HG03354 (cell line): ENCODE data around the gene SLC27A1.
"Not testable (repeated sequence)": the region's sequence is repeated elsewhere in the genome, so short reads cannot be mapped to it uniquely, and the experiment has no call there.

Experiments used
- ATAC-seq: cut with Tn5 transposase; IDR thresholded peaks from one replicate; pipeline ENCODE4 v1.9.1; 2021; ENCODE audit warnings: mild to moderate bottlenecking; ENCODE audit not compliant: unreplicated experiment, poor library complexity, severe bottlenecking

Gene SLC27A1

DNA sequence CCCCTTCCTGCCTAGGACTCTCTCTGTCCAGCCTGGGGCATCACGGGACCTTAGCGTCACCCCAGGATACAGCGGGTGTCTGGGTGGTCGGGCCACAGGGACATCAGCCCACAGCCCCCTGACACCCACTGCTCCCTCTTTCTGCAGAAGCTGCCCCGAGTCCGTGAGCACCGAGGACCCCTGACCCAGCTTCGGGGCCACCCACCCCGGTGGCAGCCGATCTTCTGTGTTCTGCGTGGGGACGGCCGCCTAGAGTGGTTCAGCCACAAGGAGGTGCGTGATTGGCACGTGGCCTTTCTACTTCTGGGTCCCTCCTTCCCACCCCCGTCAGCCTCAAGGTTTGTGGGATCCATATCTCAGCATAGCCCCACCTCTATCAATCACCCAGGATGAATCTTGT, 61.8 kb downstream of the SLC27A1 start:
- no peak for ATAC-seq

DNA sequence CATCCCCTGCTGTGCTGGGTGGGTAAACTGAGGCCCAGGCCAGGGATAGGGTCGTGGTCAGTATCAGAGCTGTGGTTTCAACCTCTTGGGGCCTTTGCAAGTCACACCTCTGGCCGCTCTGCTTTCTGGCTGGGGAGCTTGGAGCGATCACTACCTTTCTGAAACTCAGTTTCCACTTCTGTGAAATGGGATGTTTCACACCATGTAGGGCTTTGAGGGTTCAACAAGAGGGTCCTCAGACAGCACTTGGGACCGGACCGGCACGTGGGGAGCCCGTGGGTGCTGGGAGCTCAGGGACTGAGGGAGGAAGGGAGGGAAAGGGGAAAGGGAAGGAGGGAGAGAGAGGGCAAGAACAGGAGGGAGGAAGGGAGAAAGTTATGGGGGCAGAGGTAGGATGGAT, 62.2 kb downstream of the SLC27A1 start:
- no peak for ATAC-seq

DNA sequence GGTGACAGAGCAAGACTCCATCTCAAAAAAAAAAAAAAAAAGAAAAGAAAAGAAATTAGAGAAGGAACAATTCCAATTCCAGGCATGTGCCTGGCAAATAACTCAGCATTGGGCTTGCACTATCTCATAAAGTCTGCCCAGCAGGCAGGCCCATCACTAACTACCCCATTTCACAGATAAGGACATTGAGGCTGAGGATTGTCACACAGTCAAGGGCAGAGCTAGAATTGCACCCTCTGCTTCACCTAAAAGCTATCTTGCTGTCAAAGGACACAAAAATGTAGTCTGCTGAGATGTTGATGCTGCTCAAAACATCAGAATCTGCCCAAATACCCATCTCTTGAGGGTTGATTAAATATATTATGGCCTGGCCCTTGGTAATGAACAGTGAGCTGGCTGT, 64.4 kb downstream of the SLC27A1 start:
- ATAC-seq: no peak

DNA sequence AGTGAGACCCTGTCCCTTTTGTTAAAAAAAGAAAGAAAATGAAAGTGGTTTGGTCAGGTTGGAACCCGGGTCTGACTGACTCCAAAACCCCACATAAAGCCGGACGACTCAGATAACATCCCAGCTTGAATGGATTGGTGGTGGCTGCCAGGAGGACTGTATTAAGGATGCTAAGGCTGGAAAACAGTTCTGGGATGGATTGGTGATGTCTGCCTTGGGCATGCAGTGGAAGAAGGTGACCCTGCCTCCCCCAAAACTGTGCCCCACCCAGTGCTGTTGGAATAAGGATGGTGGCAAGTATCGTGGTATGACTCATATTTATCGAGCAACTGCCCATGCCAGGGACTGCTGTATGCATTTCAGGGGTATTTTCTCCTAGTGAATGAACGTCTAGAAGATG, 66.6 kb downstream of the SLC27A1 start:
- no peak for ATAC-seq

DNA sequence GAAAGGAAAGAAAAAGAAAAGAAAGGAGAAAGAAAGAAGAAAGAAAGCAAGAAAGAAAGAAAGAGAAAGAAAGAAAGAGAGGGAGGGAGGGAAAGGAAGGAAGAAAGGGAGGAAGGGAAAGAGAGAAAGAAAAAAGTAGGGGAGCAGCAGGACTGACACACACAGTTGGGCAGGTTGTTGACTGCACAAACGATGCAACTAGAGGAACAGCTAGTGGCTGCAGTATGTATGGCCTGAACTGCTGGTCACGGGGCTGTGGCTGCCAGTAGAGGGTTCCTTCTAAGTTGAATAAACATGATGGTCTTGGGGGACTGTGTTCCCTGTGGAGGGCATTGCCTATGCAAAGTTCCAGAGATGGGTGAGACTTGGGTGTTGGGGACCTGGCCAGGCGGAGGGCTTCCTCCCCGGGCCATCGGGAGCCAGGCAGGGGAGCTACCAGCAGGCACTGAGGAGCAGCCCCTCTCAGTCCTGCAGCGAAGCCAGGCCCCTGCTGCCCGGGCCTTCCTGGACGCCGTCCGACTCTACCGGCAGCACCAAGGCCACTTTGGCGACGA, 68.4 kb downstream of the SLC27A1 start:
- ATAC-seq: no peak

DNA sequence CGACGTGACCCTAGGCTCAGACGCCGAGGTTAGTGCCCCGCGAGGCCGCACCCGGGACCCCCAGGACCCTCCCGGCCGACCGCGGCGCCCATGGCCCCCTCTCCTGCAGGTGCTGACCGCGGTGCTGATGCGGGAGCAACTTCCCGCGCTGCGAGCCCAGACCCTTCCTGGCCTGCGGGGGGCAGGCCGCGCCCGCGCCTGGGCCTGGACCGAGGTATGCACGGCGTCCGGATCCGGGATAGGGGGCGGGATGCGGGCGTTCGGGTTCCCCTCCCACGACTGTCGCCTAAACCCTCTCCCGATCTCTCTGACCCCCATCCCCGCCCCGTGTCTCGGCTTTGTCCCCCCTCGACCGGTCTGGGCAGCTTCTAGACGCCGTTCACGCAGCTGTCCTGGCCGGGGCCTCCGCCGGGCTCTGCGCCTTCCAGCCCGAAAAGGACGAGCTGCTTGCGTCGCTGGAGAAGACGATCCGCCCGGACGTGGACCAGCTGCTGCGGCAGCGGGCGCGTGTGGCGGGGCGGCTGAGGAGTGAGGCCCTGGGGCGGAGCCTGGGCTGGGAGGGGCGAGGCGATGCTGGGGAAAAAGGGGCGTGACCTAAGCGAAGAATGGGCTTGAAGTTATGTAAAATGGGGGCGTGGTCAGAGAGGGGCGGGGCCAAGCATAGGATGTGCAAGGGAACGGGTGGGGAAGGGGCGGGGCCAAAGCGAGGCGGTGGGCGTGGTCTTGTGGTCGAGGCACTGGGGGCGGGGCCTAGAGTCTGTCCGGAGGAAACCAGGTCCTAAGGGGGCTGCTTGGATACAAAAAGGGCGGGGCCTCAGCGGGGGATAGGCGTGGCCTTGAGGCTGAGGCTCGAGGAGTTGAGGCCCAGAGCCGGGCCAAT, 69.2 kb downstream of the SLC27A1 start:
- ATAC-seq: peak; percentile 83

DNA sequence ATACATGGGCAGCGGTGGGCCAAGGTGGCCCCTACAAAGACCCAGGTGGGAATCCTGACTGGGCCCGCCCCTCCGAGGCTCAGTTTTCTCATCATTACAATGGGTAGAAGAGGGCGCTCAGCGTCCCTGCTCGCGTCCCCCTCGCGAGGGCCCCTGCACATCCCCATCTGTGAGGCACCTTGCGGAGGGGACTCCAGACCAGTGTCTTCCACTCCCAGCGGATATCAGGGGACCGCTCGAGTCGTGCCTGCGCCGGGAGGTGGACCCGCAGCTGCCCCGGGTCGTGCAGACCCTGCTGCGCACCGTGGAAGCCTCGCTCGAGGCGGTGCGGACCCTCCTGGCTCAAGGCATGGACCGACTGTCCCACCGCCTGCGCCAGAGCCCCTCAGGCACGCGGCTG, 69.8 kb downstream of the SLC27A1 start:
- no peak for ATAC-seq

DNA sequence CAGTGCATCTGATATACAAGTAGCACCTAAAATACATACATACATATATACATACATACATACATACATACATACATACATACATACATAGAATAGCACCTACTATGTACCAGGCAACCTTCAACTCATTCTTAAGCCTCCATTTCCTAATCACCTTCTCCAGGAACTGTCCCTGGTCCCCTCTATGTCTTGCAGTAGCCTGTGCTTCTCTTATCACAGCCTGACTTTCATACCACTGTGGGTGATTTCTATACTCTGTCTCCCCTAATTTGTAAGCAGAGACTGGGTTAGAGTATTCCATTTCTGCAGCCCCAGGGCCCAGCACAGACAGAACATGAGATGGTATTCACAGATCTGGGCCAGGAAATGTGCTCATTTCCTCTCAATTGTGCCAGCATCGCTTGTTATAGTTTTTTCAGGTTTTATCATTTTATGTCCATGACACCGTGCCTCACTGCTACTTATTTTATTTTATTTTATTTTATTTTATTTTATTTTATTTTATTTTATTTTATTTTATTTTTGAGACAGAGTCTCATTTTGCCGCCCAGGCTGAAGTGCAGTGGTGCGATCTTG, 70.9 kb downstream of the SLC27A1 start:
- ATAC-seq: no peak

DNA sequence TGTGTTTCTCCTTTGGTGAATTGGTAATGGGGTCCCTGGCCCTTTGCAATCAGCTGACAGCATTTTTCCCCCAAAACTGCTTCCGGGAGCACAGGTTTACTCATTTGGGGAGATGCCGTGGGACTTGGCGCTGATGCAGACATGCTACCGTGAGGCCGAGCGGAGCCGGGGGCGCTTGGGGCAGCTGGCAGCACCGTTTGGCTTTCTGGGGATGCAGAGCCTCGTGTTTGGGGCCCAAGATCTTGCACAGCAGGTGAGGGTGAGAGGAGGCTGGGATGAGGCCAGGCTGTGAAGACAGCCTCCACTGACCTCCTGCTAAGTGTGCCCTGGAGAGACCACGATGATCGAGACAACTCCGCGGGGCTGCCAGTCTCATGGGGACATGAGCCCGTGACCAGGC, 71.7 kb downstream of the SLC27A1 start:
- ATAC-seq: no peak

DNA sequence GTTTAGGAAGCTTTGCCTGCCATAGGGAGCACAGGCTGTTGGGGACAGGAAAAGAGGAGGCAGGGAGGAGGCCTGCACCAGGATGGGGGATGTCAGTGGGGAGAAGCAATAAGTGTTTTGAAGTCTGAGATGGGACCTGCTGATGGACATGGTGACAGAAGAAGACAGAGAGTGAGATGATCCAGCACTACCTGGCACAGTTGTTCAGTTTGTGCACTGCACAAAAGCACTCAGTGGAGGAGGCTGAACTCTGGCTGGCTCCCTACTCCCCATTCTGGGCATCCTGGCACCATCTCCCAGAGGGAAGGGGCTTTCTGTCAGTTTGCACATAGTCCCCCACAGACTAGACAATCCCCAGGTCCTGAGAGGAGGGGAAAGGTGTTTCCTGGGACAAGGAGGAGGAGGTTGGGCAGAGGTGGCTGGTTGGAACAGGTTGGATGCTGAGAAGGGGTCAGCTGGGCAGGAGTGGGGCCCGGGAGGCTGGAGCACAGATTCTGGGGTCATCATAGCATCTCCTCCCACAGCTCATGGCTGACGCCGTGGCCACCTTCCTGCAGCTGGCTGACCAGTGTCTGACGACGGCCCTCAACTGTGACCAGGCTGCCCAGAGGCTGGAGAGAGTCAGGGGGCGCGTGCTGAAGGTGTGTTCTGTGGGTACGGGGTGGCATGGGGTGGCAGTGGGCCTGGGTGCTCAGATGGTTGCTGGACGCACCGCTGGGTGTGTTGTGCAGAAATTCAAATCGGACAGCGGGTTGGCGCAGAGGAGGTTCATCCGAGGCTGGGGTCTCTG, 72.7 kb downstream of the SLC27A1 start:
- no peak for ATAC-seq

DNA sequence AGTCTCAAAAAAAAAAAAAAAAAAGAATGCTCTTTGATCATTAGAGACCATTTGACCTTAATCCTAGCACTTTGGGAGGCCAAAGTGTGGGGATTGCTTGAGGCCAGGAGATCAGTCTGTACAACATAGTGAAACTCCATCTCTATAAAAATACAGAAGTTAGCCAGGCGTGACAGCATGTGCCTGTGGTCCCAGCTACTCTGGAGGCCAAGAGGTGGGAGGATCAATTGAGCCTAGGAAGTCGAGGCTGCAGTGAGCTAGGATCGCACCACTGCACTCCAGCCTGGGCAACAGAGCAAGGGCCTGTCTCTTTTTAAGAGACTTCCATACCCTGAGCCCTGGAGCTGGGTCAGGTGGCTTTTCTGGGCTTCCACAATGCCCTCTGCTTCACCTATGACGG, 73.7 kb downstream of the SLC27A1 start:
- ATAC-seq: no peak

DNA sequence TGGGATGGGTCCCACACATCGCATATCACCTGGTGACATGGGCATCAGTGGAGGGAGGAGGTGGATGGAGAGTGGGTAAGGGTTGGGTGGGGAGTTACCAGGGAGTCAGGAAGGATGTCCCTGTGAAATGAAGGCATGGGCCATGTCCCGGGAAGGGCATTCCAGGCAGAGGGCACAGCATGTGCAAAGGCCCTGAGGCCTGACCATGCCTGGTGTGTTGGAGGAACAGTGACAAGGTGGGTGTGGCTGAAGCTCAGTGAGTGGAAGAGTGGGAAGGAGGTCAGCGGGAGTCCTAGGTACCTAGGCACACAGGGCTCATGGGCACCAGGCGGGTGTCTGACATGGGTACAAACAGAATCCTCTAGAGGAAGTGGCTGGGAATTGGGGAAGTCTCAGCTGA, 74.1 kb downstream of the SLC27A1 start:
- no peak for ATAC-seq

DNA sequence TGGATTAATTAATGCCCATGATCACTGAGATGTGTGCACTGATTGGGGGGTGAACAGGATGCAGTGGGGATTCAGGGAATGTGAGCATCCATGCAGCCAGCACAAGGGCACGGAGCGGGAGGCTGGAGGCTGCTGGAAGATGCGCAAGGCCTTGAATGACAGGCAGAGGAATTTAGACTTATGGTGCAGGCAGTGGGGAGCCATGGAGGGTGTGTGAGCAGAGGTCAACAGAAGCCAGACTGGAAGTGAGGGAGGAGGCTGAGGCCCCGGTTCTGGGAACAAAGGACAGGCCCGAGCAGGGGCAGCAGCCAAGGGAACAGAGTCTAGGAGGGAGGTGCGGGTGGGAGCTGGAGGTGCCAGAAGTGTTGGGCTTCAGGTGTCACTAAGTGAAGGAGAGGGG, 77.8 kb downstream of the SLC27A1 start:
- no peak for ATAC-seq

DNA sequence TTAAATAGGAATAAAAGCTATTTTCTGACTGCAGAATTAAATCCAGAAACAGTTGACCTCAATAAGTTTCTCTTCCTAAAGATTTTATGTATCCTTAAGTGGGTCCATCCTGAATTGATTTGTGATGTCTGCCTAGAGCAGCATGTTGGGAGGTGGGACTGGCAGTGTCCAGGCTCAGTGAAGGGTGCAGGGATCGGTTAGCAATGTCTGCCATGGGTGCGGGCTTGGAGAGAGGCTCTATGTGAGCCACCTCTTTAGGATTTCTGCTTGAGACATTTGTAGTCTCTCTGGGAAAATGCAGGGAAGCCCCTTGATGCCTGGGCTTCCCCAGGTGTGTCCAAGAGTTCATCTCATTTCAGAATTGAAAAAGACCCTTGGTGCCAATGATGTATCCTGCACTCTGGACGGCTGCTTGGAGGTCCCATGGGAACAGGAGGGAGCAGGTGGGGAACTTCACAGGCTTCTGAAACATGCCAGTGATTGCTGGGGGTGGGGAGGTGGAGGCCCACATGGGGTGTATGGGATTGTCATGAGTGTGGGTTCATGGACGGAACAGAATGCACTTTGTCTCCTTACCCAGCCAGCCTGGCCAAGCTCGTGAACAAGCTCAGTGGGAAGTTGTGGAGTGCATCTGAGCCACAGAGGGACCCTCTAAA, 78.9 kb downstream of the SLC27A1 start:
- no peak for ATAC-seq

DNA sequence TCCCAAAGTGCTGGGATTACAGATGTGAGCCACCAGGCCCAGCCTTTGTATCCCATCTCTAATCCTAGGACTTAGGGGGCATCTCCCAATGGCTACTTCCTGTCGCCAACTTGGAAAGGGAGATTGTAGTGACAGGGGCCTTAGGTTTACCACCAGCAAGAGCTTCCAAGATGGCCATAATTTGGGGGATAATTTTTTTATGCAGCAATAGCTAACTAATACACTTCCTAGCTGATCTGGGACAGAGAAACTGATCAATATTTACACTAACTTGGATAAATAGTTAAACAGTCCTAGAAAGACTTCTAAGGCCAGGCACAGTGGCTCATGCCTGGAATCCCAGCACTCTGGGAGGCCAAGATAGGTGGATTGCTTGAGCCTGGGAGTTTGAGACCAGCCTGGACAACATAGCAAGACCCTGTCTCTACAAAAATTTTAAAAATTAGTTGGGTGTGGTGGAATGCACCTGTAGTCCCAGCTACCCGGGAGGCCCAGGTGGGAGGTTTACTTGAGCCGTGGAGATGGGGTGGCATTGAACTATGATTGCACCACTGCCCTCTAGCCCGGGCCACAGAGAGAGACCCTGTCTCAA, 79.8 kb downstream of the SLC27A1 start:
- no peak for ATAC-seq

DNA sequence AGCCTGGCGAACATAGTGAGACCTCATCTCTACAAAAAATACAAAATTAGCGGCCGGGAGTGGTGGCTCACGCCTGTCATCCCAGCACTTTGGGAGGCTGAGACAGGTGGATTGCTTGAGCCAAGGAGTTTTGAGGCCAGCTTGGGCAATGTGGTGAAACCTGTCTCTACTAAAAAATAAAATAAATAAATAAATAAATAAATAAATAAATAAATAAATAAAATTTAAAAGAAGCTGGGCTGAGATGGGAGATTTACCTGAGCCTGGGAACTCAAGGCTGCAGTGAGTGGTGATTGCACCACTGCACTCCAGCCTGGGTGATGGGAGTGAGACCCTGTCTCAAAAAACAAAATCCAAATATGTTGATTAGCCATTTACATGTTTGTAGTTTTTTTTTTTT, 82.4 kb downstream of the SLC27A1 start:
- not testable (repeated sequence) for ATAC-seq

DNA sequence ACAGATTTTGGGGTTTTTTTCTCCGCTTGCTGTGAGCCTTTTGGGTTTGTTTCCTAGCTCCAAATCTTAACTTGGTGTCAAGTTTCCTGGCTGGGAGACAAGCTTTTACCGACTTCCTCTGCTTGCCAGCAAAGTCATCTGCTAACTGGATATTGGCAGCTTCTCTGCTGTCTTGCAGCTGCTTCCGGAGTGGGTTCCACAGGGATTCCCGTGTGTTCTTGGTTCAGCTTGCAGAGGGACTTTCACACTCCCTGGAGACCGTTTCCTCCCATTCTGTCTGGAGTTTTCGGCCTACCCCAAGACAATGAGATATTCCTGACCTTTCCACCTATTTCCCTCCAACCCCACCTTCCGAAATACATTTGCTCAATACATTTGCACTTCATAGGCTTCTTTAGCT, 82.9 kb downstream of the SLC27A1 start:
- ATAC-seq: no peak

DNA sequence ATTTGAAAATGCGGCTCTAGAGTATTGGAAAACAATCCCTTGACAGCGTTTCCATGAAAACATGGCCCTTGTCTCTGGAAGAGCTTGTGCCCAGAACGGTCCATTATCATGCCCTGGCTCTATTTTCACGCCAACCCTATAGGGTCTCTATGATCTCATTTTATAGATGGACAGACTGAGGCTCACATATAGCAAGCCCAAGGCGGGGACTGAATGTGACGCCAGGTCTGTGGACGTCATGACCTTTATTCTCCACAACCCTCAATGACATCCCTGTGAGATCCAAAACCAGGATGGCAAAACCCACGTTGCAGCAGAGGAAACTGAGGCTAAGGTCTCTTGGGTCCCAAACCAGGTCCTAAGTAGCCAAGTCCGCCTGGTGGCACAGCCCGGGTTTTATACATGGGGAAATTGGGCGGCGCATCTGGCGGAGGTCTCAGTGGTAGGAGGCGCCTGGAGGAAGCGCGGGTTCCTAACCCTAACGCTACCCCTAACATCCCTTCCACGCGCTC, 84.7 kb downstream of the SLC27A1 start:
- ATAC-seq: no peak

DNA sequence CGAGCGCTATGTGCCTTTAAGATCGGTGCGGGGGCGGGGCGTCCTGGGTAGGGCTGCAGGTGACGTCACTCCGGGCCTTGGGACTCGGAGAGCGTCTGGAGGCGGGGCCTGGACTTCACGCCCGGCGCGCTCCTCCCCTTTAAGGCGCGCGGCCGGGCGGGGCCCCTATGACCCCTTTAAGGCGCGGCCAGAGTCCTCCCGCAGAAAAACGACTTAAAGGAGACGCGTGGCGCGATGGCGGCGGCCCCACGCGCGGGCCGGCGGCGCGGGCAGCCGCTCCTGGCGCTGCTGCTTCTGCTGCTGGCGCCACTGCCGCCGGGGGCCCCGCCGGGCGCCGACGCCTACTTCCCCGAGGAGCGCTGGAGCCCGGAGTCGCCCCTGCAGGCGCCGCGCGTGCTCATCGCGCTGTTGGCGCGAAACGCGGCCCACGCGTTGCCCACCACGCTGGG, 85.2 kb downstream of the SLC27A1 start, which contains the start of gene COLGALT1:
TSS of gene COLGALT1 (plus strand) at position 170 of the 449 bp plus-strand sequence. CDS start at position 235, 65 bp downstream.
- ATAC-seq: peak; percentile 89
